ENCODE measurements around the gene NTPCR. TPM values are rescaled to one million over a fixed set of nuclear protein-coding genes. Genes with fewer than 3 reads are reported as not detected.
"Not testable (repeated sequence)": the region's sequence is repeated elsewhere in the genome, so short reads cannot be mapped to it uniquely, and the experiment has no call there.

The NTPCR gene
- total and polyA plus RNA-seq, 5 donors from 2014 or later, result 12.4 to 72.0 (median 47.6) TPM

- H3K27me3 ChIP-seq (ENCODE audit: control insufficient read depth, insufficient read depth, low read length), result no peaks in the 10 kb centered on the region
- H3K27ac Mint-ChIP-seq, result peak overlapping the region; percentile 15 to 70 (median 24)
- no peaks in the 10 kb centered on the region for H3K36me3 ChIP-seq (ENCODE audit: control insufficient read depth, insufficient read depth, low read length)
- DNase-seq (no peak), ATAC-seq (ENCODE audit: low read depth in 2 of 2) (no peak)
- H3K36me3 Mint-ChIP-seq, result peaks cover 4% of the 10 kb centered on the region
- no peak overlapping the region for H3K4me3 ChIP-seq (ENCODE audit: low read depth, low read length)
- H3K4me1 ChIP-seq (ENCODE audit: control insufficient read depth, insufficient read depth, low read length, poor library complexity, severe bottlenecking), result peaks cover 34% of the 10 kb centered on the region
- no peak overlapping the region for H3K27ac ChIP-seq (ENCODE audit: insufficient read depth, low read length, poor library complexity, severe bottlenecking)
- peaks cover 7 to 33% (median 22%) of the 10 kb centered on the region in 4 donors for H3K4me1 Mint-ChIP-seq
- H3K9me3 Mint-ChIP-seq, result peaks cover 0 to 4% (median 0%) of the 10 kb centered on the region in 7 donors
- no peaks in the 10 kb centered on the region for H3K9me3 ChIP-seq (ENCODE audit: control insufficient read depth in 2 of 2, low read length in 2 of 2)
- H3K27me3 Mint-ChIP-seq, result peaks cover 3% of the 10 kb centered on the region
- no peak overlapping the region for H3K4me3 Mint-ChIP-seq
These were observed 29.0 kb upstream of the NTPCR start for GRCh38 chr1:232921381-232921780.

GRCh38 chr1:232922485-232922884 is 27.9 kb upstream of the NTPCR start:
- H3K9me3 Mint-ChIP-seq, result no peaks in the 10 kb centered on the region

DNA sequence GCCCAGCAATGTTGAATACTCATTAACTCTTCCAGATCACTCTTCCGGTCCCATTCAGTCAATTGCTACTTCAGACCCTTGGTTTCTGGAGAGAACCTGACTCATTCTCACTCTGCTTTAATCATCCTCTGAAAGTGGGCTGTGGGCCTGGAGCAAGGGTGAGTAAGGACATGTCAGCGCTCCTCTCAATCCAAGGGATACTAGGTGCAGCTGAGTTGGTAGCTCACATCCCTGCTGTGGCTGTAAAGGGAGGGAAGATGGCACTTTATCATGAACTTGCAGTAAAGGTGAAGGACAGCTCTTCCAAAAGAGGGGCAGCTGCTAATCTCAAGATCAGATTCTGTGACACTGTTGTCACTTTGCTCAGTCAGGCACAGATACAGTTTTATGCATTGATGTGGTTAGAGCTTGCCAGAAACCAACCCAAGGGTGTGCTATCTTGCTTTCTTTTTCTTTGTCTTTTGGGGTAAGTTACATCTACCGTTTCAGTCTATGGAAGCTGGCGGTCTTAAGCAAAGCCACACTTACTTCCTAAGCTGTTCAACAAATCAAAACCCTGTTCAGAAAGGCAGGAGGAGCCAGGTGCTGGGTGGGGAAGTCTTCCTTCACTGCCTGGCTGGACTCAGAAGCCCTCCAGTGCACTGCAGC is 26.5 kb upstream of the NTPCR start:
- peak in 2 of 3 donors; percentile 79 to 94 for DNase-seq
- Histone ChIP-seq H3K4me1 (ENCODE audit: control insufficient read depth, insufficient read depth, low read length, poor library complexity, severe bottlenecking) (peaks cover 34% of the 10 kb centered on the region), H3K27me3 (ENCODE audit: control insufficient read depth, insufficient read depth, low read length) (no peaks in the 10 kb centered on the region), H3K36me3 (ENCODE audit: control insufficient read depth, insufficient read depth, low read length) (no peaks in the 10 kb centered on the region), H3K9me3 (ENCODE audit: control insufficient read depth in 2 of 2, low read length in 2 of 2) (no peaks in the 10 kb centered on the region), H3K27ac (ENCODE audit: insufficient read depth, low read length, poor library complexity, severe bottlenecking) (peak overlapping the region; percentile 75), H3K4me3 (ENCODE audit: low read depth, low read length) (peak overlapping the region; percentile 68)
- peak; percentile 93 to 95 for ATAC-seq (ENCODE audit: low read depth in 2 of 2)
- peaks cover 7 to 33% (median 22%) of the 10 kb centered on the region in 4 donors for H3K4me1 Mint-ChIP-seq
- peak overlapping the region; percentile 93 for H3K27ac Mint-ChIP-seq
- H3K4me3 Mint-ChIP-seq, result peak overlapping the region; percentile 53 to 81 (median 73)
- peaks cover 4% of the 10 kb centered on the region for H3K27me3 Mint-ChIP-seq
- no peaks in the 10 kb centered on the region for H3K9me3 Mint-ChIP-seq
- H3K36me3 Mint-ChIP-seq, result peaks cover 4% of the 10 kb centered on the region

More at GRCh38 chr1:232922485-232922884, 27.9 kb upstream of the NTPCR start:
- H3K9me3 ChIP-seq (ENCODE audit: control insufficient read depth in 2 of 2, low read length in 2 of 2), result no peaks in the 10 kb centered on the region
- no peak for ATAC-seq (ENCODE audit: low read depth in 2 of 2)
- H3K27me3 Mint-ChIP-seq, result peaks cover 4% of the 10 kb centered on the region
- H3K4me1 ChIP-seq (ENCODE audit: control insufficient read depth, insufficient read depth, low read length, poor library complexity, severe bottlenecking), result peaks cover 34% of the 10 kb centered on the region
- no peak overlapping the region for H3K27ac ChIP-seq (ENCODE audit: insufficient read depth, low read length, poor library complexity, severe bottlenecking)
- no peak overlapping the region for H3K4me3 ChIP-seq (ENCODE audit: low read depth, low read length)
- no peak overlapping the region for H3K4me3 Mint-ChIP-seq
- no peaks in the 10 kb centered on the region for H3K27me3 ChIP-seq (ENCODE audit: control insufficient read depth, insufficient read depth, low read length)
- no peak for DNase-seq
- H3K27ac Mint-ChIP-seq, result peak overlapping the region in 1 of 3 donors; percentile 33
- H3K36me3 ChIP-seq (ENCODE audit: control insufficient read depth, insufficient read depth, low read length), result no peaks in the 10 kb centered on the region
- H3K4me1 Mint-ChIP-seq, result peaks cover 7 to 33% (median 22%) of the 10 kb centered on the region in 4 donors
- H3K36me3 Mint-ChIP-seq, result peaks cover 4% of the 10 kb centered on the region

DNA sequence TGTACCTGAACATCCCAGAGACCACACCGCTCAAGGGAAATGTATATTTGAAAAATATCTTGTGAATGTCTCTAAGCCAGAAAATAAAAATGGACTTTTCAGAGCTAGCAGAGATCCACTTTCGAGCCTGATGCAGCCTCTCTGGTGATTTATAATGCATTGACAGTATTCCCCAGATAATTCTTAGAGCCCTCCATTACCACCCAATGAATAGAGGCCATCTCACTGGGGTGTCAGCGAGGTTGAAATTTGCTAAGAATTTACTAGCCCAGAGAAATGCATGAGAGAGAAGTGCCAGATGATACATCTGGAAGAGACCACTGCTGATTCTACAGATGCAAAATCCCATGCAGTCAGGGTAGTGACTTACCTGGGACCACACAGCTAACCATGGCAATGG is 25.5 kb upstream of the NTPCR start:
- H3K4me1 Mint-ChIP-seq, result peaks cover 7 to 33% (median 24%) of the 10 kb centered on the region in 4 donors
- H3K27ac Mint-ChIP-seq, result peak overlapping the region in 2 of 3 donors; percentile 72 to 93
- peaks cover 8% of the 10 kb centered on the region for H3K27me3 Mint-ChIP-seq
- H3K4me1 ChIP-seq (ENCODE audit: control insufficient read depth, insufficient read depth, low read length, poor library complexity, severe bottlenecking), result peaks cover 34% of the 10 kb centered on the region
- no peaks in the 10 kb centered on the region for H3K27me3 ChIP-seq (ENCODE audit: control insufficient read depth, insufficient read depth, low read length)
- DNase-seq (no peak), ATAC-seq (ENCODE audit: low read depth in 2 of 2) (no peak)
- no peak overlapping the region for H3K4me3 Mint-ChIP-seq
- no peak overlapping the region for H3K4me3 ChIP-seq (ENCODE audit: low read depth, low read length)
- no peaks in the 10 kb centered on the region for H3K9me3 ChIP-seq (ENCODE audit: control insufficient read depth in 2 of 2, low read length in 2 of 2)
- no peaks in the 10 kb centered on the region for H3K36me3 ChIP-seq (ENCODE audit: control insufficient read depth, insufficient read depth, low read length)
- H3K9me3 Mint-ChIP-seq, result peaks cover 0 to 2% (median 0%) of the 10 kb centered on the region in 7 donors
- H3K27ac ChIP-seq (ENCODE audit: insufficient read depth, low read length, poor library complexity, severe bottlenecking), result peak overlapping the region; percentile 75
- H3K36me3 Mint-ChIP-seq, result no peaks in the 10 kb centered on the region

DNA sequence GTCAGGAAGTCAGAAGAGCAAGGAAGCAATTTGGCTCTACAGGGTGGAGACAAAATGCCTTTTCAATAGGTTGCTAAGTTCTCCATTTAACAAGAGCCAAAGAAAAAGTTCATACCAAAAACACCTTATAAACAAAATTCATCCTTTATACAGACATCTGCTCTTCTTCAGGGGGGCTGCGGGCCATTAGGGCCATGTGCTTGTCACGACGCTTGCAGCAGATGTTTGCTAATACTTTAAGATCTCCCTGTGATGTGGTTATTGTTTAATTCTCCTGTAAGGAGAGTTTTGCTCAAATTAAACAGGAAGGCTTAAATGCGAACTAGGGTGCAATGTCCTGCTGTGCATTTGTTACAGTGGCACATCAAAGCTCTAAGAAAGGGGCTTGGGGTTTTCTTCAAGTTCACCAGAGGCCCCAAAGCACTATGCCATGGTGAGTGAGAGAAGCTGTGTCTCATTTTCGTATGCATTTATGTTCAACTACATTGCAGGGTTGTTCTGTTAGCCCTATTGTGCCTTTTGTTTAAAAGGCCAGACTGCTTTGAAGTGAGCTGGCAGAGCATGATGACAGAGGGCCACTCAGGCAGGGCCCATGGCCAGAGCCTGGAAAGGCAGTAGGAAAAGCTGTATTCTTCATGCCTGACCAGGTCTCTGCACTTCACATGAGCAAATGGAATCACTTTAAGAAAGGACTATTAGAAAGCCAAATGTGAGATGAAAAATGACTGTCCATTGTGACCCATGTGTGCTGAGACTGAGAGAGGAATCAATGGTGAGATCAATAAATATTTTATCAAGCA is 24.8 kb upstream of the NTPCR start:
- no peaks in the 10 kb centered on the region for H3K9me3 ChIP-seq (ENCODE audit: control insufficient read depth in 2 of 2, low read length in 2 of 2)
- Mint-ChIP-seq H3K4me1 (peaks cover 7 to 33% (median 24%) of the 10 kb centered on the region in 4 donors), H3K27ac (peak overlapping the region; percentile 1 to 85 (median 72)), H3K36me3 (no peaks in the 10 kb centered on the region), H3K9me3 (peaks cover 0 to 2% (median 0%) of the 10 kb centered on the region in 7 donors), H3K27me3 (peaks cover 9% of the 10 kb centered on the region), H3K4me3 (peak overlapping the region in 2 of 4 donors; percentile 42 to 49)
- H3K27me3 ChIP-seq (ENCODE audit: control insufficient read depth, insufficient read depth, low read length), result no peaks in the 10 kb centered on the region
- H3K4me1 ChIP-seq (ENCODE audit: control insufficient read depth, insufficient read depth, low read length, poor library complexity, severe bottlenecking), result peaks cover 34% of the 10 kb centered on the region
- no peaks in the 10 kb centered on the region for H3K36me3 ChIP-seq (ENCODE audit: control insufficient read depth, insufficient read depth, low read length)
- peak overlapping the region; percentile 15 for H3K27ac ChIP-seq (ENCODE audit: insufficient read depth, low read length, poor library complexity, severe bottlenecking)
- ATAC-seq (ENCODE audit: low read depth in 2 of 2) (no peak), DNase-seq (peak in 1 of 3 donors; percentile 53)
- no peak overlapping the region for H3K4me3 ChIP-seq (ENCODE audit: low read depth, low read length)

DNA sequence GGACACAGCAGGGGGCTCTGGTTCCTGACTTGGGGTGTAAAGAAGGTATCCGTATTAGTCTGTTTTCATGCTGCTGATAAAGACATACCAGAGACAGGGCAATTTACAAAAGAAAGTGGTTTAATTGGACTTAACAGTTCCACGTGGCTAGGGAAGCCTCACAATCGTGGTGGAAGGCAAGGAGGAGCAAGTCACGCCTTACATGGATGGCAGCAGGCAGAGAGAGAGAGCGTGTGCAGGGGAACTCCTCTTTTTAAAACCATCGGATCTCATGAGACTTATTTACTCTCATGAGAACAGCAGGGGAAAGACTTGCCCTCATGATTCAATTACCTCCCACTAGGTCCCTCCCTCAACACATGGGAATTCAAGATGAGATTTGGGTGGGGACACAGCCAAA is 23.2 kb upstream of the NTPCR start:
- not testable (repeated sequence) for H3K27me3 Mint-ChIP-seq; H3K4me3 Mint-ChIP-seq; H3K4me3 ChIP-seq (ENCODE audit: low read depth, low read length); H3K27me3 ChIP-seq (ENCODE audit: control insufficient read depth, insufficient read depth, low read length); H3K36me3 ChIP-seq (ENCODE audit: control insufficient read depth, insufficient read depth, low read length); ATAC-seq (ENCODE audit: low read depth in 2 of 2); DNase-seq; H3K9me3 Mint-ChIP-seq; H3K27ac ChIP-seq (ENCODE audit: insufficient read depth, low read length, poor library complexity, severe bottlenecking); H3K9me3 ChIP-seq (ENCODE audit: control insufficient read depth in 2 of 2, low read length in 2 of 2); H3K36me3 Mint-ChIP-seq
- peaks cover 34% of the 10 kb centered on the region for H3K4me1 ChIP-seq (ENCODE audit: control insufficient read depth, insufficient read depth, low read length, poor library complexity, severe bottlenecking)
- H3K27ac Mint-ChIP-seq, result peak overlapping the region in 2 of 3 donors; percentile 18 to 35
- H3K4me1 Mint-ChIP-seq, result peaks cover 7 to 33% (median 23%) of the 10 kb centered on the region in 4 donors

DNA sequence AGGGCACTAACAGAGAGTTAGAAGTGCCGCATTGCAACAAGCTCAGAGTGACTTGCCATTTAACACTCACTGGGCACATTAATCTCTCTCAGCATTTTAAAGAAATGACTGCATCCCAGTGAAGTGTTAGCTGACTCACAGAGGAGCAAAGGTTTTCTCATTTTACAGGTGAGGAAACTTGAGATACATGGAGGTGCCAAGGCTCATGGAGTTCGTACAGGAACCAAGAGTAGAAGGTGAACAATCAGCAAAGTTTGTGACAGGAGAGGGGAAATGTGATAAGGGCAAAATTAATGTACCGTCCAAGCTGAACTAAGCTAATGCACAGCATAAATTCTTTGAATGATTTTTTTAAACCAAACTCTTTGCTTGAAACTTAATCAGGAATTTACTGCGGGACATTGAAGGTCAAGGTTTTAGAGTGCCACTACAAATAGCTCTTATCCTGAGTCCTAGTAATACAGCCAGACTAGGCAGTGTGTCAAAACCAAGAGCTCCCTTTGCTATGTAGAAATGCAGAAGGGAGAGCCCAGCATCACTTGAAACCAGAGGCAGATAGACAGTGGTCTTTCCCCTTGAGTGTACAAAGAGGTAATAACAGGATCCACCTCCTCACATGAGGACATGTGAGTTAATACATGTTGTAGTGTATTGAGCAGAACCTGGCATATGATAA is 22.4 kb upstream of the NTPCR start:
- ATAC-seq (ENCODE audit: low read depth in 2 of 2) (no peak), DNase-seq (no peak)
- no peak overlapping the region for H3K4me3 Mint-ChIP-seq
- H3K27me3 Mint-ChIP-seq, result peaks cover 12% of the 10 kb centered on the region
- Histone ChIP-seq H3K27me3 (ENCODE audit: control insufficient read depth, insufficient read depth, low read length) (no peaks in the 10 kb centered on the region), H3K4me1 (ENCODE audit: control insufficient read depth, insufficient read depth, low read length, poor library complexity, severe bottlenecking) (peaks cover 32% of the 10 kb centered on the region), H3K27ac (ENCODE audit: insufficient read depth, low read length, poor library complexity, severe bottlenecking) (no peak overlapping the region), H3K36me3 (ENCODE audit: control insufficient read depth, insufficient read depth, low read length) (no peaks in the 10 kb centered on the region), H3K9me3 (ENCODE audit: control insufficient read depth in 2 of 2, low read length in 2 of 2) (no peaks in the 10 kb centered on the region), H3K4me3 (ENCODE audit: low read depth, low read length) (no peak overlapping the region)
- peaks cover 7 to 29% (median 21%) of the 10 kb centered on the region in 4 donors for H3K4me1 Mint-ChIP-seq
- no peak overlapping the region for H3K27ac Mint-ChIP-seq
- H3K36me3 Mint-ChIP-seq, result no peaks in the 10 kb centered on the region
- H3K9me3 Mint-ChIP-seq, result peaks cover 0 to 5% (median 0%) of the 10 kb centered on the region in 7 donors
